Measurements from ENCODE around the gene VPS72. TPM values are rescaled to one million over a fixed set of nuclear protein-coding genes. Genes with fewer than 3 reads are reported as not detected.
"Not testable (repeated sequence)": the region's sequence is repeated elsewhere in the genome, so short reads cannot be mapped to it uniquely, and the experiment has no call there.

The VPS72 gene
- polyA plus RNA-seq, 1 of the 3 experiments (the other 2 are of a cell fraction): 80.2 TPM

DNA sequence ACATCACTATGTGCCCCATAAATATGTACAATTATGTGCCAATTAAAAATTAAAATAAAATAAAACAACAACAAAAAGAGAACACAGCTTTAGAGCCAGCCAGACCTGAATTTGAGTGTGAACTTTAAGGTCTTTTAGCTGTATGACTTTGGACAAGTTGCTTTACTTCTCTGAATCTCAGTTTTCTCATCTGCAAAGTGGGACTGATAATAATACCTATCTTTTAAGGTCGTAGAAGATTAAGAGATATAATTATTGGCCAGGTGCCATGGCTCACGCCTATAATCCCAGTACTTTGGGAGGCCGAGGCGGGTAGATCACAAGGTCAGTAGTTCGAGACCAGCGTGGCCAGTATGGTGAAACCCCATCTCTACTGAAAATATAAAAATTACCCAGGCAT, 3.3 kb upstream of the VPS72 start (continued):
- TF ChIP-seq, protein P1, sequence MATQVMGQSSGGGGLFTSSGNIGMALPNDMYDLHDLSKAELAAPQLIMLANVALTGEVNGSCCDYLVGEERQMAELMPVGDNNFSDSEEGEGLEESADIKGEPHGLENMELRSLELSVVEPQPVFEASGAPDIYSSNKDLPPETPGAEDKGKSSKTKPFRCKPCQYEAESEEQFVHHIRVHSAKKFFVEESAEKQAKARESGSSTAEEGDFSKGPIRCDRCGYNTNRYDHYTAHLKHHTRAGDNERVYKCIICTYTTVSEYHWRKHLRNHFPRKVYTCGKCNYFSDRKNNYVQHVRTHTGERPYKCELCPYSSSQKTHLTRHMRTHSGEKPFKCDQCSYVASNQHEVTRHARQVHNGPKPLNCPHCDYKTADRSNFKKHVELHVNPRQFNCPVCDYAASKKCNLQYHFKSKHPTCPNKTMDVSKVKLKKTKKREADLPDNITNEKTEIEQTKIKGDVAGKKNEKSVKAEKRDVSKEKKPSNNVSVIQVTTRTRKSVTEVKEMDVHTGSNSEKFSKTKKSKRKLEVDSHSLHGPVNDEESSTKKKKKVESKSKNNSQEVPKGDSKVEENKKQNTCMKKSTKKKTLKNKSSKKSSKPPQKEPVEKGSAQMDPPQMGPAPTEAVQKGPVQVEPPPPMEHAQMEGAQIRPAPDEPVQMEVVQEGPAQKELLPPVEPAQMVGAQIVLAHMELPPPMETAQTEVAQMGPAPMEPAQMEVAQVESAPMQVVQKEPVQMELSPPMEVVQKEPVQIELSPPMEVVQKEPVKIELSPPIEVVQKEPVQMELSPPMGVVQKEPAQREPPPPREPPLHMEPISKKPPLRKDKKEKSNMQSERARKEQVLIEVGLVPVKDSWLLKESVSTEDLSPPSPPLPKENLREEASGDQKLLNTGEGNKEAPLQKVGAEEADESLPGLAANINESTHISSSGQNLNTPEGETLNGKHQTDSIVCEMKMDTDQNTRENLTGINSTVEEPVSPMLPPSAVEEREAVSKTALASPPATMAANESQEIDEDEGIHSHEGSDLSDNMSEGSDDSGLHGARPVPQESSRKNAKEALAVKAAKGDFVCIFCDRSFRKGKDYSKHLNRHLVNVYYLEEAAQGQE (IDR thresholded peaks at IDR 0.05; ENCODE audit: low read depth, low read length): no peak
- TF ChIP-seq POLR2AphosphoS5 (IDR thresholded peaks at IDR 0.05; ENCODE audit: low read depth, low read length): no peak

DNA sequence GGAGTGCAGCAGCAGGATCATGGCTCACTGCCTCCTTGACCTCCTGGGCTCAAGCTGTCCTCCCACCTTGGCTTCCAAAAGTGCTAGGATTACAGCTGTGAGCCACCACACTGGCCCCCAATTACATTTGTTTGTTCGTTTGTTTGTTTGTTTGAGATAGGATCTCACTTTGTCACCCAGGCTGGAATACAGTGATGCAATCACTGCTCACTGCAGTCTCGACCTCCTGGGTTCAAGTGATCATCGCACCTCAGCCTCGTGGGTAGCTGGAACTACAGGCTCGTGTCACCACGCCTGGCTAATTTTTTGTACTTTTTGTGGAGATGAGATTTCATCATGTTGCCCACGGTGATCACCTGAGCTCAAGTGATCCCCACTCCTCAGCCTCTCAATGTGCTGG, 2.0 kb upstream of the VPS72 start:
- Histone ChIP-seq H3K4me1 (ENCODE audit: control insufficient read depth in 1 of 2, insufficient read depth in 2 of 2, low read depth in 1 of 2, low read length in 1 of 2) (peaks cover 0 to 9% of the 10 kb centered on the region in 2 experiments; a peak in 1 of 4 replicates), H3K9me3 (no peaks in the 10 kb centered on the region), H3K4me3 (ENCODE audit: low read depth in 2 of 2, low read length in 1 of 2) (no peak overlapping the region), H3K9me2 (no peaks in the 10 kb centered on the region), H3K79me2 (ENCODE audit: insufficient read depth) (peaks cover 27% of the 10 kb centered on the region), H4K20me1 (ENCODE audit: insufficient read depth) (no peaks in the 10 kb centered on the region), H3K9ac (no peak overlapping the region), H3K27ac (ENCODE audit: low read depth in 2 of 2, low read length in 1 of 2) (no peak overlapping the region), H3K4me2 (no peak overlapping the region), H3K36me3 (replicated peaks in 1 of 2; ENCODE audit: control insufficient read depth in 1 of 2, insufficient read depth in 2 of 2, low read length in 1 of 2) (no peaks in the 10 kb centered on the region), H3F3A (replicated peaks; ENCODE audit: insufficient read depth) (peaks cover 31% of the 10 kb centered on the region), H2AFZ (ENCODE audit: low read depth) (no peak overlapping the region), H3K27me3 (ENCODE audit: insufficient read depth) (no peaks in the 10 kb centered on the region)
- WGBS (ENCODE audit: low lambda C conversion rate): 76% methylated on average over 7 of the region's 7 CpGs
- no peak for TF ChIP-seq GABPA (IDR thresholded peaks at IDR 0.05; ENCODE audit: low read depth)
- DNase-seq: no peak
- ChIA-PET CTCF (interaction anchor here (1.9 kb wide), 1 partner anchor 60 kb away, joined by 8 read pairs; no protein-coding TSS in a partner anchor), POLR2A (interaction anchor here (1.0 kb wide), 1 partner anchor 62 kb away, joined by 4 read pairs; the partner anchor contains the start of gene PSMD4)

DNA sequence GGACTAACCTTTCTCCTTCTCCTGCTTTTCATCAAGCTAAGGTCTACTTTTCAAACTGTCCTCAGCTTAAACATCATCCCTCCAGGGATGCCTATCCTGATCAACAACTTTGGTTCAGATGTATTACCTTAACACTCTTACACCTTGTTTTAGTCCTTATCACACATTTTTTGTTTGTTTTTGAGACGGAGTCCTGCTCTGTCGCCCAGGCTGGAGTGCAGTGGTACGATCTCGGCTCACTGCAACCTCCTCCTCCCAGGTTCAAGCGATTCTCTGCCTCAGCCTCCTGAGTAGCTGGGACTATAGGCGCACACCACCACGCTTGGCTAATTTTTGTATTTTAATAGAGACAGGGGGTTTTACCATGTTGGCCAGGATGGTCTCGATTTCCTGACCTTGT, 1.3 kb downstream of the VPS72 start:
- Histone ChIP-seq H3K4me3 (ENCODE audit: low read depth in 2 of 2, low read length in 1 of 2) (peak overlapping the region; percentile 66 to 83), H3K79me2 (ENCODE audit: insufficient read depth) (peaks cover 39% of the 10 kb centered on the region), H3K4me2 (peak overlapping the region; percentile 67), H3K27ac (ENCODE audit: low read depth in 2 of 2, low read length in 1 of 2) (peak overlapping the region in 1 of 2 experiments; percentile 88; a peak in 1 of 4 replicates), H3K36me3 (replicated peaks in 1 of 2; ENCODE audit: control insufficient read depth in 1 of 2, insufficient read depth in 2 of 2, low read length in 1 of 2) (peaks cover 14 to 16% of the 10 kb centered on the region in 2 experiments), H3K9ac (peak overlapping the region; percentile 89)
- not testable (repeated sequence) for H3K27me3 ChIP-seq (ENCODE audit: insufficient read depth); H4K20me1 ChIP-seq (ENCODE audit: insufficient read depth); DNase-seq; H3F3A ChIP-seq (replicated peaks; ENCODE audit: insufficient read depth); H2AFZ ChIP-seq (ENCODE audit: low read depth); H3K4me1 ChIP-seq (ENCODE audit: control insufficient read depth in 1 of 2, insufficient read depth in 2 of 2, low read depth in 1 of 2, low read length in 1 of 2); H3K9me3 ChIP-seq; H3K9me2 ChIP-seq
- WGBS (ENCODE audit: low lambda C conversion rate): 70% methylated on average over 8 of the region's 8 CpGs
- POLR2A ChIA-PET: interaction anchor here (1.4 to 2.1 kb wide), 2 partner anchors 22 to 93 kb away, joined by 4 to 10 read pairs; partner anchors contain the start of gene ZNF687
- CTCF ChIA-PET: interaction anchor here (0.9 to 3.3 kb wide), 2 partner anchors 14 to 193 kb away, joined by 3 to 21 read pairs; partner anchors contain the start of gene TMOD4

DNA sequence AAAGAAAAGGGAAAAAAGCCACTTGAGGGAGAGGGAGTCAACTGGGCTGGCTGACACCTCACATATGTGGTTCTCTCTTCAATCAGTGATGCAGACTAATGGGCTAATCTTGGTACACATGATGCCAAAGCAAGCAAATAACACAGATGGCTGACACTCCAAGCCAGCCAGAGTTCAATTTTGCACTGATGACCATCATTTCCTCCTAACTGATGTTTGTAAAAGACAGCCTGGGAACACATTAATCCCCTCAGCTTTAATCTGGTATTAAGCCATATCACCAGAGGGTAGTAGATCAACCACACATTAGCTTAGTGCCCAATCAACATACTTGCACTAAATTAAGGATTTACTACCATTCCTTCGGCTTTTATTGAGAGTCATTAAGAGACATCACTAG, 2.8 kb downstream of the VPS72 start:
- no peaks in the 10 kb centered on the region for H3K9me3 ChIP-seq
- no peak for DNase-seq
- H3K36me3 ChIP-seq (replicated peaks in 1 of 2; ENCODE audit: control insufficient read depth in 1 of 2, insufficient read depth in 2 of 2, low read length in 1 of 2): peaks cover 23 to 27% of the 10 kb centered on the region in 2 experiments
- H3K27me3 ChIP-seq (ENCODE audit: insufficient read depth): no peaks in the 10 kb centered on the region
- H3K4me3 ChIP-seq (ENCODE audit: low read depth in 2 of 2, low read length in 1 of 2): no peak overlapping the region
- no peak overlapping the region for H2AFZ ChIP-seq (ENCODE audit: low read depth)
- ChIA-PET POLR2A (no interaction called here), CTCF (interaction anchor here (0.9 to 3.3 kb wide), 3 partner anchors 12 to 65 kb away, joined by 3 to 21 read pairs (median 9); partner anchors contain the start of gene TMOD4)
- peaks cover 39% of the 10 kb centered on the region for H3K79me2 ChIP-seq (ENCODE audit: insufficient read depth)
- no peaks in the 10 kb centered on the region for H4K20me1 ChIP-seq (ENCODE audit: insufficient read depth)
- no peak overlapping the region for H3K27ac ChIP-seq (ENCODE audit: low read depth in 2 of 2, low read length in 1 of 2)
- no peaks in the 10 kb centered on the region for H3K9me2 ChIP-seq
- no peak overlapping the region for H3K4me2 ChIP-seq
- H3K4me1 ChIP-seq (ENCODE audit: control insufficient read depth in 1 of 2, insufficient read depth in 2 of 2, low read depth in 1 of 2, low read length in 1 of 2): peaks cover 0 to 6% of the 10 kb centered on the region in 2 experiments; a peak in 1 of 4 replicates
- no peak overlapping the region for H3K9ac ChIP-seq
- H3F3A ChIP-seq (replicated peaks; ENCODE audit: insufficient read depth): no peaks in the 10 kb centered on the region
- WGBS (ENCODE audit: low lambda C conversion rate): 95% methylated on average over 1 of the region's 1 CpG
- TF ChIP-seq SMC3 (IDR thresholded peaks at IDR 0.05; ENCODE audit: low read depth, low read length): no peak
- TF ChIP-seq ELF1 (IDR thresholded peaks at IDR 0.05): no peak
- TF ChIP-seq GATA2 (CRISPR knock-in tag; IDR thresholded peaks at IDR 0.05): no peak
- no peak for TF ChIP-seq FOXJ3 (CRISPR knock-in tag; IDR thresholded peaks at IDR 0.05)
- TF ChIP-seq, protein P1 (IDR thresholded peaks at IDR 0.05; ENCODE audit: low read depth, low read length): no peak
- TF ChIP-seq EZH2phosphoT487 (IDR thresholded peaks at IDR 0.05; ENCODE audit: borderline replicate concordance, low read depth): no peak
- TF ChIP-seq, protein P2, sequence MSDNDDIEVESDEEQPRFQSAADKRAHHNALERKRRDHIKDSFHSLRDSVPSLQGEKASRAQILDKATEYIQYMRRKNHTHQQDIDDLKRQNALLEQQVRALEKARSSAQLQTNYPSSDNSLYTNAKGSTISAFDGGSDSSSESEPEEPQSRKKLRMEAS (IDR thresholded peaks at IDR 0.05; ENCODE audit: low read depth): no peak
- no peak for TF ChIP-seq CHD2 (IDR thresholded peaks at IDR 0.05; ENCODE audit: low read length, partially characterized antibody)
- TF ChIP-seq RXRA (IDR thresholded peaks at IDR 0.05; ENCODE audit: borderline replicate concordance, low read depth): no peak
- TF ChIP-seq POLR2AphosphoS5 (IDR thresholded peaks at IDR 0.05; ENCODE audit: low read depth, low read length): no peak

Measured in SK-N-SH (cell line).